C4-2B (cell line): Measurements from ENCODE around the gene PAOX.

Experiments
- CTCF ChIP-seq: fragments of 450-650 bp; conservative IDR thresholded peaks from 2 replicates; pipeline ENCODE4 v1.5.1; 2017; ENCODE audit warnings: mild to moderate bottlenecking
- ZFX ChIP-seq: fragments of 450-650 bp; IDR thresholded peaks from 2 replicates; pipeline ENCODE4 v1.6.1; 2017

- no peak for TF ChIP-seq CTCF
- TF ChIP-seq ZFX: no peak
These were observed 20.7 kb upstream of the PAOX start for GRCh38 chr10:133358162-133358924.
